Measurements from ENCODE around the gene RAD50. TPM values are rescaled to one million over a fixed set of nuclear protein-coding genes. Genes with fewer than 3 reads are reported as not detected.

Gene RAD50
- total RNA-seq, 2 donors from 2014 or later = 28.4 to 32.7 TPM

DNA sequence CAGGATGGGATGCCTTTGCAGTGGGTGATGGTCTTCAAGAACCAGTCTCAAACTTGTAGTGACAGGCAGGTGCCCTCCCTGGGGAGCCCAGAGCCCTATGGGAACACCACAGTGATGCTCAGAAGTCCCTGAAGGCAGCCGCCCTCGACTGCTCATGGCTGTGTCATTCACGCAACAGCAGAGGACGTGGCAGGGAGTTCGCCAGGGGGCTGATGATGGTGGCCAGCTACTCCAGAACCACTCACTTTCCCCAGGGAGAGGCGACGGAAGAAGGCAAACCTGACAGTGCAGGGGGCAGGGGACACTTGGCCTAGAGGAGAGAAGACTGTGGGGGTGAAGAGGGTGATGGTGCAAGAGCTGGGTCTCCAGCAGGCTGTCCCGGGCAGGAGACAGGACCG lies 105.2 kb downstream of the RAD50 start:
- no peak for DNase-seq (ENCODE audit: low spot score)
- H3K9me3 ChIP-seq = no peaks in the 10 kb centered on the region

GRCh38 chr5:132662925-132663770 lies 106.4 kb downstream of the RAD50 start:
- Histone ChIP-seq H3K27ac (no peak overlapping the region), H3K36me3 (no peaks in the 10 kb centered on the region), H3K4me1 (ENCODE audit: control insufficient read depth in 1 of 2, low read depth in 2 of 2) (no peaks in the 10 kb centered on the region), H3K4me3 (no peak overlapping the region), H3K9me3 (no peaks in the 10 kb centered on the region), H3K27me3 (replicated peaks; ENCODE audit: insufficient read depth) (no peaks in the 10 kb centered on the region)
- TF ChIP-seq, protein P1, sequence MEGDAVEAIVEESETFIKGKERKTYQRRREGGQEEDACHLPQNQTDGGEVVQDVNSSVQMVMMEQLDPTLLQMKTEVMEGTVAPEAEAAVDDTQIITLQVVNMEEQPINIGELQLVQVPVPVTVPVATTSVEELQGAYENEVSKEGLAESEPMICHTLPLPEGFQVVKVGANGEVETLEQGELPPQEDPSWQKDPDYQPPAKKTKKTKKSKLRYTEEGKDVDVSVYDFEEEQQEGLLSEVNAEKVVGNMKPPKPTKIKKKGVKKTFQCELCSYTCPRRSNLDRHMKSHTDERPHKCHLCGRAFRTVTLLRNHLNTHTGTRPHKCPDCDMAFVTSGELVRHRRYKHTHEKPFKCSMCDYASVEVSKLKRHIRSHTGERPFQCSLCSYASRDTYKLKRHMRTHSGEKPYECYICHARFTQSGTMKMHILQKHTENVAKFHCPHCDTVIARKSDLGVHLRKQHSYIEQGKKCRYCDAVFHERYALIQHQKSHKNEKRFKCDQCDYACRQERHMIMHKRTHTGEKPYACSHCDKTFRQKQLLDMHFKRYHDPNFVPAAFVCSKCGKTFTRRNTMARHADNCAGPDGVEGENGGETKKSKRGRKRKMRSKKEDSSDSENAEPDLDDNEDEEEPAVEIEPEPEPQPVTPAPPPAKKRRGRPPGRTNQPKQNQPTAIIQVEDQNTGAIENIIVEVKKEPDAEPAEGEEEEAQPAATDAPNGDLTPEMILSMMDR (IDR thresholded peaks at IDR 0.05) = no peak
- ATAC-seq (ENCODE audit: insufficient number of reproducible peaks, low FRiP score, low read depth) (no peak), DNase-seq (ENCODE audit: low spot score) (no peak)

More for the DNA sequence above, 105.2 kb downstream of the RAD50 start:
- no peak for ATAC-seq (ENCODE audit: insufficient number of reproducible peaks, low FRiP score, low read depth)
- Histone ChIP-seq H3K27ac (no peak overlapping the region), H3K36me3 (no peaks in the 10 kb centered on the region), H3K4me1 (ENCODE audit: control insufficient read depth in 1 of 2, low read depth in 2 of 2) (no peaks in the 10 kb centered on the region), H3K4me3 (no peak overlapping the region), H3K27me3 (replicated peaks; ENCODE audit: insufficient read depth) (no peaks in the 10 kb centered on the region)
- TF ChIP-seq, protein P1 (IDR thresholded peaks at IDR 0.05) = no peak

- Histone ChIP-seq H3K27me3 (replicated peaks; ENCODE audit: insufficient read depth) (no peaks in the 10 kb centered on the region), H3K27ac (no peak overlapping the region), H3K36me3 (no peaks in the 10 kb centered on the region), H3K9me3 (no peaks in the 10 kb centered on the region), H3K4me1 (ENCODE audit: control insufficient read depth in 1 of 2, low read depth in 2 of 2) (no peaks in the 10 kb centered on the region), H3K4me3 (no peak overlapping the region)
- DNase-seq (ENCODE audit: low spot score) (no peak), ATAC-seq (ENCODE audit: insufficient number of reproducible peaks, low FRiP score, low read depth) (no peak)
- TF ChIP-seq, protein P1 (IDR thresholded peaks at IDR 0.05) = no peak
These were observed 107.3 kb downstream of the RAD50 start for GRCh38 chr5:132663771-132664695.

DNA sequence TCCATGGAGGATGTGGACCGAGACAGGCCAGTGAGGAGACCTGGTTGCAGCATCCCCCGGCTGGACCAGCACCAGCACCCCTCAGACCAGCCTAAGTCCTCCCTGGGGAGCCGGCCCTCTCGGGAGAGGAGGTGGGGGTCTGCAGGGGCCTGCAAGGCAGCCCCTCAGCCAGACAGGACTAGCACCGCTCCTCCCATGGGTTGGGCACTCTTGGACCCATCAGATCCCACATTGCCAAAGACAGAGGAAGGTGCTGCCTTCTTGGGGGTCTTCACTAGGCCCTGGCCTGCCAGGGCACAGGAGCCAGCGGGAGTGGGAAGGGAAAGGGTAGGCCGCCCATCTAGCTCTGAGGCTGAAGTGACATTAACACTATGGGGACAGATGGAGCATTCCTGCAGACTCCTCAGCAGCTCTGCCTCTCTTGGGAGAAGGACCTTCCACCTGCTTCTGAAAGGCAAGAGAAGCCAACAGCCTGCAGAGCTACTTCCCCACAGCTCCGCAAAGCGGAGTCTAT lies 108.0 kb downstream of the RAD50 start:
- no peak overlapping the region for H3K4me3 ChIP-seq
- ATAC-seq (ENCODE audit: insufficient number of reproducible peaks, low FRiP score, low read depth) (no peak), DNase-seq (ENCODE audit: low spot score) (no peak)
- no peaks in the 10 kb centered on the region for H3K9me3 ChIP-seq
- no peaks in the 10 kb centered on the region for H3K36me3 ChIP-seq
- no peak overlapping the region for H3K27ac ChIP-seq
- TF ChIP-seq, protein P1 (IDR thresholded peaks at IDR 0.05) = no peak
- H3K27me3 ChIP-seq (replicated peaks; ENCODE audit: insufficient read depth) = no peaks in the 10 kb centered on the region
- no peaks in the 10 kb centered on the region for H3K4me1 ChIP-seq (ENCODE audit: control insufficient read depth in 1 of 2, low read depth in 2 of 2)
